Measurements from ENCODE around the gene DNAJB12.
A peak's percentile ranks its signal among the peaks of the same experiment; 100 is the strongest.
"Not testable (repeated sequence)": the region's sequence is repeated elsewhere in the genome, so short reads cannot be mapped to it uniquely, and the experiment has no call there.

DNAJB12 gene

DNA sequence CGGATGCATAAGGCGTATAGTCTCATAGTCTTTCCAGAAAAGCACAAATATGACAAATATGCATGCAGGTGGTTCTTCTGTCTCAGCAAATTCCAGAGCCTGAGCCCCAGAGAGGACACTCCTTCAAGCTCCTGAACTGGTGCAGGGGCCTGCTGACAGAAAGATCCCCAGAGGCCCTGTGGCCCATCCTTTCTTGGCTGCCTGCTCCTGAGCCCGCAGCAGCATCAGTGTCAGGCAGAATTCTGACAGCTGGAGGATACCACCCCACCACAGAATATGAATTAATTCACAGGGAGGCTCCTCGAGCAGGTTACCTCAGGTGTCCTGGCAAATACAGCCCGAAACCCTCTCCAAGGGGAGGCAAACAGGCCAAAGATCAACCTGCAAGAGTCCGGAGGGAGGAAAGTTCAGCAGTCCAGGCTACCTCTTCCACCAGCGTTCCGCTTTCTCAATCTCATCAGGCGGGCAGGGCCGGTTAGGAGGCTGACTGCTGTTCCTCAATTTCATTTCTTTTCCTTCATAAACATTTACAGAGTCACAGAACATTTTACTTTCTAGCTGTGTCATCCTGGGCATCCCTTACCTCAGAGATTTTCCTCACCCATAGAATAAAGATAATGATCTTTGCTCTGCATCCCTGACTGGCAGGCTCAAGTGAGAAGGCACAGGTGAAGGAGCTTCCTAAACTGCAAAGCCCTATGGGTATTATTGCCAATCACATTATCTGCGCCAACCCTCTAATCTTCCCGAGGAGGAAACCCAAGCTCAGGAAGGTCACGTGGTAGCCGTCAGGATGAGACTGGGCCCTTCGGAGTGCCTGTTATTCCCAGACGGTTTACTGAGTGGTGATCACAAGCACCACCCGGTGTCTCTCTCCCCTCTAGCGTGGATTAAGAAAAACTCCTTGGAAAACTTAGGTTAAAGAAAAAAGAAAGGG, 1.4 kb downstream of the DNAJB12 start:
- no peak for DNase-seq

GRCh38 chr10:72351479-72351878, 3.2 kb downstream of the DNAJB12 start:
- no peak for DNase-seq

DNA sequence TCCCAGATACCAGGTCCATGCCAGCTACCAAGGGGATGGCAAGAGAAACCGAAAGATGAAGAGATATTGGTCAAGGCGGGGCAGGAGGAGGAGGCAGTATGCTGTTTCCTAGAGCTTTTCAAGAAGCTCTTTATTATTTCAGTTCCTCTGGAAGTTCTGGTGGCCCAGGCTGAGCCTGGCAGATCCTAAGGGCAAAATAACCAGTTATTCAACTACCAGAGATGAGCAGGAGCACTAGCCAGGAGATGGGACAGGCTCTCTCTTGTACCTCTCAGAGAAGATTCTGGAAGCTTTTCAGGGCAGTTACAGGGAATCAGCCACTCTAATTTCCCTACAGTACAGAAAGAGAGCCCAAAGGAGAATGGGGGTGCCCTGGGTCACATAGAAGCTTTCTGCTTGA, 5.3 kb downstream of the DNAJB12 start:
- no peak for DNase-seq

DNA sequence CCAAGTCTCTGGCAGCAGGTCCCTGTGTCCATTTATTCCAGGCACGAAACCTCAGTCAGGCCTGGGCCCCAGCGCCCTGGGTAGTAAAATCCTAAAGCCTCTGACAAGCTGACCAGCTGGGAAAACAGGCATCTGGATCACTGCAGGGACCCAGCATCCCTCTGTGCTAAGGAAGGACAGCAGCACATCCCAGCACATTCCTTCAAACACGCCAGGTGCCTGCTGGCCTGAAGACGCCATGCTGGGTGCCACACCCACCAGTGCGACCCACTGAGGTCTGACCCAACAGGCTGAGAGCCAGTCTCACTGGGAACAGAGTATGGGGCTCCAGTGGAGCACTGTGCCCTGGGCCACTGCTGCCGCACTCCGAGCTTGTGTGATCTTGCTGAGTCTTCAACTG, 6.4 kb downstream of the DNAJB12 start:
- DNase-seq, result no peak

- not testable (repeated sequence) for DNase-seq
These were observed 8.6 kb downstream of the DNAJB12 start for GRCh38 chr10:72346117-72346516.

DNA sequence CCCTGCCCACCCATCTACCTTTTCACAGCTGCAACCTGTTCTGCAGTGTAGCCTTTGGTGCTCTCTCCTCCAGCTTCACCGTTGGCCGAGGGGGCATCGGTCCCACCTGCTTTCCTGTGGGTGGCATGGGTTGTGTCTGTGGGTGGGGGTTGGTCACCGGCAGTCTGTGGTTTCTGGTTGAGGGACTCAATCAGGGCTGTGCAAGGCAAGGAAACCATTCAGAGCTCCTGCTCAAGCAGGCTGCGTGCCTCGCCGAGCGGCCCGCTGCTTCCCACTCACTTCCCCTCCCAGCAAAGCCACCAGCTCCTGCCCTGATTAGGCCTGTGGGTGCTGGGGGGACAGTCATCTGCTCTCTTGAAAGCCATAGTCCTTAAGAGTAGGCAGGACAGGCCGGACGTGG, 9.8 kb downstream of the DNAJB12 start:
- DNase-seq, result no peak

DNA sequence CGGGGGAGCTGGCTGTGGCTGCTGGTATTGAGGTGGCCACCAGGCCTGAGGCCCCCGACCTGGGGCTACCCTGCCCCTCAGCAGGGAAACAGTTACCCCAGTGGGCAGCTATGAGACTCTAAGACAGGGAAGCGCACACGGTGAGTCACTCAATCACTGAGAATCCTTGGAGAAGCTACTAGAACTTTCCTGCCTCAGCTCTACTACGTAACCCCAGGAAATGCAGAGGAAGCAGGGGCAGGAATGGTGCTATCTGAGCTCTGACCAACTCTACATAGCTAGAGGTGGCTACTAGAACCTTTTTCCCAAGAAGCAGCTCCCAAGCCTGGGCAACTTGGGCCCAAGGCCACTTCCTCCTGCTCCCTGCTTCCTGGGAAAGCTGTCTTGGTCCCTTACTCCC, 11.8 kb downstream of the DNAJB12 start:
- DNase-seq, result no peak

DNA sequence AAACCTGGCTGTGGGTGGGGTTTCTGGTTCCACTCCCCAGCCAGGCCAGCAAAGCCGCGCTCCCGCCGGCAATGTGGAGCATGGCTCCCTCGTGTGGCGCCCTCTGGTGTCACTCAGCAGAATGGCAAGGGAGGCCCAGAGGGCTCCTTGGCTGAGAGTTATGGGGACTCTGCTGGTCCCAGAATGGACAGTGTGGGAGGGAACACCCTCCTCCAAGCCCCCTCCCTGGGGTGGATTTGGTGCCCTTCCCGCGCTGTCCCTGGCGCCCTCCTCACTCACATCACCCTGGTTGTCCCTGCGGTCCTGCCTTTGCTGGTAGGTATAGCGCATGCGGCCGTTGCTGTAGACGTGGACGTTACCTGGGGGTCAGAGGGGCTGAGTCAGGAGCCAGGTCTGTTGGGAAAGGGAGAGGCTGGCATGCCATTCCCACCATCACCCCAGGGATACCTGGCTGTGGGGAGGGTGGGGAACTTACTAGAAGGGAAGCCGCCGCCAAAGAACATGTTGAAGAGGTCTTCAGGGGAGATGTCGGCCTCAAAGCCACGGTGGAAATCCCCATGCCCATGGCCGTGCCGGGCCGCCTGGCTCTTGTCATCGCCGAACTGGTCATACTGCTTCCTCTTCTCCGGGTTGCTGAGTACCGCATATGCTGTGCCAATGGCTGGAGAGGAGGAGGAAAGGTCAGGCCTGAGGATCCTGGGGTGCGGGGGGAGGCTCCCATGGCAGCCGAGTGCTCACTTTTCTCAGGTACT, 14.0 kb downstream of the DNAJB12 start:
- peak in 1 of 2 experiments; percentile 37 for DNase-seq

DNA sequence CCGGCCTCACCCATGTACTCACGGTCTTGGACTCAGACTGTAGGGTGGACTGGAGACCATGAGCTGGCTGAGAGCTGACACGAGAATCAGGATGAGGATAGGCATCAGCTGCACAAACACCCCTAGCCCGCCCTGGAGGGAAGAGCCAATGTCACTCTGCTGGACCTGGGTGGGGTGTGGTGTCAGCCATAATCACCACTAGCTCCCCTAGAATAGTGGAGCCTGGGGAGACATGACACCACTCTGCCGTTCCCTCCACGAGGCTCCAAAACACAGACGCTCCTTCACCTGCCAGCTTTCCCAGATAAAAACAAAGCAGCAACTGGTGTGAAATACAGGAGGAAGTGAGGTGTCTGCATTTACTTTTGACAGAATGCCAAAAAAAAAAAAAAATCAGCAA, 16.5 kb downstream of the DNAJB12 start:
- no peak for DNase-seq

DNA sequence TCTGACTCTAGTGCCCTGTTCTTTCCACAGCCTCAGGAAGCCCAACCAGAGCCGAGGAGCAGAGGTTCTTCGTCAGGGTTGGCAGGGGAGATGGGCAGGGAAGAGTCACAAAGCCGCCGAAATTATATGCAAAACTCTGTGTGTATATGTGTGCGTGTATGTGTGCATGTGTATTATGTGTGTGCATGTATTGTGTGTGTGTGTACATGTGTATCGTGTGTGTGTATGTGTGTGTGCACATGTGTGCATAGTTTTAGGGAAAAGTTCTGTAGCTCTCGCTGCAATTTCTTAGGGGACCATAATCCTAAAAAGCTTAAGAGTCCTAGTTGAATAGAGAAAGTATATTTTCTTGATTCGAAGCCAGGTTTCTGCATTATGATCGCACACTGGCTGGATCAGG, 17.0 kb downstream of the DNAJB12 start:
- DNase-seq, result no peak

DNA sequence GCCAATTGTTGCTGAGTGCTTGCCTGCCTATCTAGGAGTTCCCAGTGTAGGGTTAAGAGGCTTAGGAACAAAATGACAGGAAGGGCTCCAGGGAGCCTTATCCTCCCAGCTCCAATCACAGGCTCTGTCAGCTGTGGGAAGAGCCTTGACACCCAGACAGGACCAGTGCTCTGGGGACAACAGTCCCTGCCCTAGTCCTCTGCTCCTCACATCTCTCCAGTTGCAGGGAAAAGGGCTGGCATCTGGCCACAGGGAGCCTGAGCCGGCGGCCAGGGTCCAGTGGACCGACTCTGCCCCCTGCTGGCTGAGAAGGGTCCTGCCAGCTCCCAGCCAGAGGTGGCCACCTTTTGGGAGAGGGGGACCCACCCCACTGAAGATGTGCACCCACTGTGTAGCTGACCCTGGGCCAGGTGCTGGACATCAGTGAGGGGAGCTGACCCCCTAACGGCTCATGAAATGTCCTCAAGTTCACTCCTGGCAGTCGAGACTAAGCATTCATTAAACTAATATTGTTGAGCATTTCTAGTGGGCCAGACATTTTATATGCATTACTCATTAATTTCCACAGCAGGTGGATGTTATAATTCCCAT, 17.6 kb downstream of the DNAJB12 start:
- DNase-seq, result no peak

DNA sequence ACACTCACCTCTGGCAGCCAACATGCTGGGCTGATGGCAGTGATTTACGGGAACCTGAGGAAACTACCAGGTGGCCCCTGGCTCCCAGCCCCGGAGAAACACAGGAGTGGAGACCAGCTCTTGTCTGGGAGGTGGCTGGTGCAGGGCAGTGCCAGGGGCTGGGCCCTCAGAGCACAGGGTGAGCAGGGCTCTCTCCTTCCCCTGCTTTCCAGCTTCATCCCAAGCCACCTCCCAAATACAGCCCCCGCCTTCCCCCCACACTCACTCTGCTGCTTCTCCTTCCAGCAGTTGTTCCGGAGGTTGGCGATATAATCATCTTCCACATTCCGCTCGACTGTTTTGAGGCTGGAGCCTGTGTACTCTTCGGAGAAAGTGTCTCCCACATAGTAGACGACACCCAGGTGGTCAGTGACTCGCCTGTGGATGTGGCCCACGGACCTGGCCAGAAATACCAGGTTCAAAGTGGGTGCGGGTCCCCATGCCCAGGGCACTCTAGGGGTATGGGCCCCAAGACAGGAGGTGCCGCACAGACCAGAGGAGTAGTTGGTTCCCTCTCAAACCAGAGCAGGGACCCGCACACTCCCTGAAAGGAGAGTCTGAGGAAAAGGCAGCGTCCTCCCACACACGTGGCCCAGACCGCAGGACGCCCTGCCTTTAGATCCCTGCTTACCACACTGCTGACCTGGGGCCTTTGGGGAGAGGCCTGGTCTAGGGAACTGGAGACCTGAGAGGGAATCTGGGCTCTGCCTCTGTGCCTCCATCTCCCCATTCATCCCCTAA, 18.3 kb downstream of the DNAJB12 start:
- DNase-seq, result no peak

DNA sequence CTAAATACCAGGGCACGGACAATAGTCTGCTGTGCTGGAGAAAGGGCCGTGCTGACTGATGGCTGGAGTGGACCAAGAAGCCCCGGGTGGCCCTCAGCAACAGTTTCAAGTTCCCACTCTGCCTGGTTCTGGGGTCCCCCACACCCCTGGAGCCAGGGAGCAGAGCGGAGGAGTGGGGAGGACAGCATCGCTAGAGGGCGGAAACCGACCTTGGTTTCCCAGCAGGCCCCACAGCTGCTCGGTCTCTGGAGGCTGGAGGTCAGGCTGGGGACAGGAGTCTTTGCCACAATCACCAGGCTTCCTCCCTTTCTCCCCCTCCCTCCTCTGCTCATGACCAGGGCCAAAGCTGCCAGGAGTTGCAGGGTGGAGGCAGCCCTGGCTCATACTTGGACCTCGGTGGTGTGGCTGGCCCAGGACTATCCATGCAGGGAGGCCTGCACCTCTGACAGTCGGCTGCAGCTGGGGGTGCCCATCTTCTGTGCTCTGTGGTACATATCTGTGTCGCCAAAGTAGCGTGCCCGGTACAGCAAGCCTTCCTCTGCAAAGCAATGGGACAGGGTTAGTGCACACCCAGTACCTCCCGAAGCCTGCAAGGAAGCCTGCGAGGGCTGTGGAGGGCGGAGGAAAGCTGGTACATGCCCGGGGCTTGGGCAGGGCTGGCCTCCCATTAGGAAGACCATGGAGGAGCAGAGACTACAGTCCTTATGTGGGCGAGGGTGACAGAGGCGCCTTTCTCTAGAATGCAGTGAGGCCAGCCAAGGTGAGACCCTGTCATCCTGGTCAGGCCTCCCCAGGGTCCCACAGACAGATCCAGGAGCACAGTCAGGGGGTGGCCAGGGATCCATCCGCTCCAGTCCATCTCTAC, 19.1 kb downstream of the DNAJB12 start:
- no peak for DNase-seq

DNA sequence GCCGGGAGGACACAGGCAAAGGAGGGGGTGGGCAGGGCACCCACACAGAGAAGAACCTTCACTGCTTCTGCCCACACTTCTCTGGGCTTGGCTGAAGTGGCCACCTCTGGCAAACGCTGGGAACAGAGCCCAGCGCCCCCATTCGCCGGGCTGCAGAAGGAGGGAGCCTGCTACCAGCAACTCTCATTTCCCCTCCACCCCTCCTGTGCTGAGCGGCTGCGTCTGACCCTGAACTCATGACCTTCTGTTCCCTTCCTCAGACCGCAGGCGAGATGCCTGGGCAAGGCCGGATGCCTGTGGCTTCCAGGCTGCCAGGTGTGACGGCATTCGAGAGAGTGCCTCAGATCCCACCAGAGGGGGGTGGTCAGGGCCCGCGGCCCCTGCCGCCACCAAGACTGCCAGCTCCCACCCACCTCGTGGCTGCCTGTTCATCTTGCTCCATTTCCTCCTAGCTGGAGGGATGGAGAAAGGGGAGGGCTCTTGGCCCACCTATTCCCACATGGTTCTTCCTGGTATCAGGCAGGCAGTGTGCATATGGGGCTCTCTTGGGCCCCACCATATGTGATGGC, 19.8 kb downstream of the DNAJB12 start:
- DNase-seq, result no peak

- DNase-seq, result no peak
These were observed 20.4 kb downstream of the DNAJB12 start for GRCh38 chr10:72334196-72334824.

GRCh38 chr10:72333112-72334015, 21.4 kb downstream of the DNAJB12 start:
- no peak for DNase-seq

DNA sequence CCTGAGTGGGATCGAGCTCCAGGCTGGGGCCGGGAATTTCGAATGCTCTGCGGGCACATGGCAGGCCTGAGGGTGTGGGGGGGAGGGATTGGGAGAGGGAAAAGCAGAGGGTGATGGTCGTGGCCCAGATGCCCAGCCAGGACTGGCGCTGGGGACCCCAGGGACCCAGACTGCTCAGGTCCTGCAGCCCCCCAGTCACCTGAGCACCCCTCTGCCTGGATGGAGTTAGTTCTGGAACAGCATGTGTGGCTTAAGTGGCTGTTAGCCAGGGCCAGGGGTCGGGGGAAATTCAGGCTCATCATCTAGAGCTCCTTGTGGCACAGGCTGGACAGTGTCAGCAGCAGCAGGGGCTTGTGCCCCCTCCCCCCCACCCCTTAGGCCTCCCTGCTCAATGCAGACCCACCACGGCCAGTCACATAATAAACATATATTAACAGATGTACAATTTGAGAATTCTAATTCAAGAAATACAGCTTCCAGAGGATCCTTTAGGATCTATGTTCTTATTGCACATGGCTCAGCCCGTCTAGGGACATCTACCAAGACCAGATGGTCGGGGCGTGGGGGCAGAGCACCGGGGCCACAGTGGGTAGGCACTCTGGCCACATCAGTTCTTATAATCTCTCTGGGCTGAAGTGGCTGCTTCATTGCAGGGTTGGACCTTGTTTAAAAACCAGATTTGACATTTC, 22.2 kb downstream of the DNAJB12 start:
- DNase-seq, result no peak

GRCh38 chr10:72331575-72332422, 22.9 kb downstream of the DNAJB12 start:
- no peak for DNase-seq

Data from cerebellar nuclear complex (tissue), 1 donor.